Middle frontal gyrus (tissue), 1 donor: ENCODE measurements around the gene DEXI.
"Not testable (repeated sequence)": the region's sequence is repeated elsewhere in the genome, so short reads cannot be mapped to it uniquely, and the experiment has no call there.

ENCODE experiments used
- DNase-seq: peaks from one replicate; pipeline ENCODE4 v3.0.0-alpha.2; 2015; ENCODE audit warnings: low spot score; ENCODE audit errors: extremely low spot score

DEXI gene

DNA sequence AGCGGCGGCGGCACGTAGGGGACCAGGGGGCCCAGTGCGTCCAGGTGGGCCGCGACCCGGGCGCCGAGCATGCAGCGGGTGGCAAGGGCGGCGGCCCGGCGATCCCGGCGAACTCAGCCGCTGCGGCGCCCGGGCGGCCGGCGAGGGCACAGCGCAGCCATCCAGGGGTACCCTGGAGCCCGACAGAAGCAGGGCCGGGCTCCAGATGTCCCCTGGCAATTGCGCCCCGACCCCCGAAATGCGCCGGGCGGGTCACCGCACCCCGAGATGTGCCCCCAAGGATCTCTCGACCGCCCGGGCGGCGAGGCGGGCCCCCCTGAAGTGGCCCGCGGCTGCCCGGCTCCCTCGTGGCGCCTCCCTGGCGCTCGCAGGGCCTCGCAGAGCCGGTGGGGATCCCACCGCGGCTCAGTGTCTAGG lies 325 bp downstream of the DEXI start:
- DNase-seq: not testable (repeated sequence)

DNA sequence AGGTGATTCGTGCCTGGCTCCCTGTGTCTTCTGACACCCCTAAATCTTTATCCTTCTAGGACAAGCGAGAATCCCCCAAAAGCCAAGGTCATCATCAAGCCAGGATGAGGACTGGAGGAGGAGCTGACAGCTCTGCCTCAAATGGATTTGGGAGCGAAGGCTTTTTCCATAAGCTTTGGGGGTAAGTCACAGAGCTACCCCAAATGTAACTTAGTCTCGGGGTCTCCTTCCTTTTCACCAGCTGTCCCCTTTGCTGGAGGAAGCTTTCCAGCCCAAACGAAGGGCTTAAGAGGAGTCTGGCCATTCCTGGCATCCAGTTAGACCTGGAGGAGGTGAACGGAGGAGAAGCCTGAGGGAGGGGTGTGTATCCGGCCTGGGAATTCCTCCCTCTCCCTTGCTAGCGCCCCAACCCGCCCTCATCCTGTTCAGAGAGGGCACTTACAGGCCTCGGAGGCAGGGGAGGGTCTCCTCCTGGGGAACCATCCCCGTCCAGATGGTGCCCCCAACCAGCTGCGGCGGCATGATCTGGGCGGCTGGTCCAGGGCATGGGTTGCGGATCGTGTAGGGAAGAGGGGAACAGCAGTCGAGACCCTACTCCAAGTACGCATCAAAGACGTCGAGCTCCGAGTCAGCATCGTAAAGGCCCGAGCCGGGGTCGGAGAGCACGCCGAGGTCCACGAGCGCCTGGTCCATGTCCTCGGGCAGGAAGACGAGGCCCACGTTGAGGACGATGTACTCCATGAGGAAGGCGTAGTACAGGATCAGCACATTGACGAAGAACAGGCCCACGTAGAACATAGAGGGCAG lies 938 bp downstream of the DEXI start:
- DNase-seq: no peak

DNA sequence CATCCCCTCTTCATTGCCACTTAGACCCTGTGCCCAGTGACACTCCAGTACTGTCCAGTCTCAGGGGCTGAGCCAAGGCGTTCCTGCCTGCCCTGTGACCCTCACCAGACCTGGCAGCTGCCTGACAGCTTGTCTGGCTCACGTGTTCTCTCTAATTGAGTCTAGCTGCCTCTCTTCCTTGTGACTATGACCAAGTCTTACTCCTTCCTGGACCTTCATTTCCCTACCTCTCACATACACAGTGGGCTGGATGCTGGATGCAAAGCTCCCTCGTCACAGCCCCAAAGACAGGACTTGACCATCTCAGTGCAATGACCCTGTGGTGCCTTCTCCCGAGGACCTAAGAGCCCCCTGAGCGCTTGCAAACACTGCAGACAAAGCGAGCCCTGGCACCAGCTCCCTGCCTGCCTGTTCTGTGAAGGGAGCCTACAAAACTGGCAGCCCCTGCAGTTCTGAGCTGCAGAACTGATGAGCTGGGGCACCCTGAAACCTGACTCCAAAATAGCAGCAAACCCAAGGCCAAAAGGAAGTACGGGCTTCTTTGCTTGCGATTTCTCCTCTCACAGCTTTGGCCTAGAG lies 1.7 kb downstream of the DEXI start:
- no peak for DNase-seq

DNA sequence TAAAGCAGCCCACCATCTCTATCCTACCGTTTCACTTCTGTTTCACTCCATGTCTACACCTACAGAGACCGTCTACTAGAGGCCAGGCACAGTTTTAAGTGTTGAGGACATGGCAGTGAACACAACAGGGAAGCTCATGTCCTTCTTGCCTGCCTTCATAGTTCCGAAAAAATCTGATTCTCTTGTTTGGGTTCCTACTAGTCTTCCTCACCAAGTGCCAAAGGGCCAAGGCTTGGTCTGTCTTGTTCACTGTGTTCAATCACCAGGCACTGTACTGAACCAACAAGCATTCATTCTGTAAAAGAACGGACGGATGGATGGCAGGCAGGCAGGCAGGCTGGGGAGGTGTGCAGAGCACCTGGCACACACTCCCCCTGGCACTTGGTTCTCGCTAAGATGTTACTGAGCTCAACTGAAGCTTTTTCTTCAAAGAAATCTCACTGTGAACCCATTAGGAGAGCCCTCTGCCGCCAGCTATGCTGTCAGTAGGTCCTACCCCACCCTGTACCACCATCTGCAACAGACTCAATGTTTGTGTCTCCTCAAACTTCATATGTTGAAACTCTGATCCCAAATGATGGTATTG lies 2.5 kb downstream of the DEXI start:
- no peak for DNase-seq

DNA sequence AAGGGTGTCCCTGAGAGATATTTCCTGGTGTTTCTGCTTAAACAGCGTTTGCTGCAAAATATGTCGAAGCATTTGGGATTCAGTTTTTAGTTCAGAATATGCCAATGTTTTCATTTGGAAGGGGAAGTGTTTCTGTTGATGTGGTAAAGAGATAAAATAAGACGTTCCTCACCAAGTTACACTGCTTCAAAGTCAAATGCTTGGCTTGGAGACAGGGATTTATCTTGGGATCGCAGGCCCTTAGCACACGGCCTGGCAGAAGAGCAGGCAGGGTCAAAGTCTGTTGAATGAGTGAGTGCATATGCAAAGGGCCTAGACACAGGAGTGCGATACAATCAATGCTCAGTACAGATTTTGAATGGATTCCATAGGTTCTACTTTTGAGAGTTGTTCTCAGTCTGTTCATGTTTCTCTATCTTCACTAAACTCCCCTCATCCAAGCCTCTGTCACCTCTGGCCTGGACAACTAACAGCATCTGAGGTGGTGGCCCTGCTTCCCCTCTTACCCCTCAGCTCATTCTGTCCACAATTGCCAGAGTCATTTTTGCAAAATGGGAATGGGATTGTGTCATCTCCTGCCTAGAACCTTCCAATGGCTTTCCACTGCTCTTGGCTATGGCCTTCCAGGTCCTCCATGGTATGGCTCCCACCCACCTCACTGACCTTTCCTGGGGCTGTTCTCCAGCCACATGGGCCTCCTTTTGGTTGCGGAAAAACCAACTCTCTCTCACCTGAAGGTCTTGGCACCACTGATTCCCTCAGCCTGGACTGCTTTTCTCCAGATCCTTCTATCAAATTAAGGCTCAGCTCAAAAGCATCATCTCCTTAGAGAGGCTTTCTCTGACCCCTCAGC lies 3.2 kb downstream of the DEXI start:
- DNase-seq: no peak

DNA sequence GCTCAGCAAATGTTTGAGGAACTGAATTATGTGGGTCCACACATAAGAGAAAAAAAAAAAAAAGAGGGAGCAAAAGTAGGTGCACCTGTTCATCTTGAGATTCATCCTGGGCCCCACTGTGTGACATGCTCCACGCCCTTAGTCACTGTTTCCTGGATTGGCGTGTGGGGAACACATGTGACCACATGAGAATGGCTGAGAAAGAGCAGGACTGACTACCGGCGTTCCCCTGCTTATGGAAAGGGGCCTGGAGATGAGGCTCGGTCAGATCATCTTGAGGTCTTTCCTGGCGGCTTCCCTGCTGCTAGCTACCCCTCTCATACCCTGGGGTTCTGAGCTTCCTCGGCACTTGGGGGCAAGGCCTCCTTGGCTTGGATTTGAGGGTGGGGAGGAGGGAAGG lies 3.9 kb downstream of the DEXI start:
- no peak for DNase-seq

DNA sequence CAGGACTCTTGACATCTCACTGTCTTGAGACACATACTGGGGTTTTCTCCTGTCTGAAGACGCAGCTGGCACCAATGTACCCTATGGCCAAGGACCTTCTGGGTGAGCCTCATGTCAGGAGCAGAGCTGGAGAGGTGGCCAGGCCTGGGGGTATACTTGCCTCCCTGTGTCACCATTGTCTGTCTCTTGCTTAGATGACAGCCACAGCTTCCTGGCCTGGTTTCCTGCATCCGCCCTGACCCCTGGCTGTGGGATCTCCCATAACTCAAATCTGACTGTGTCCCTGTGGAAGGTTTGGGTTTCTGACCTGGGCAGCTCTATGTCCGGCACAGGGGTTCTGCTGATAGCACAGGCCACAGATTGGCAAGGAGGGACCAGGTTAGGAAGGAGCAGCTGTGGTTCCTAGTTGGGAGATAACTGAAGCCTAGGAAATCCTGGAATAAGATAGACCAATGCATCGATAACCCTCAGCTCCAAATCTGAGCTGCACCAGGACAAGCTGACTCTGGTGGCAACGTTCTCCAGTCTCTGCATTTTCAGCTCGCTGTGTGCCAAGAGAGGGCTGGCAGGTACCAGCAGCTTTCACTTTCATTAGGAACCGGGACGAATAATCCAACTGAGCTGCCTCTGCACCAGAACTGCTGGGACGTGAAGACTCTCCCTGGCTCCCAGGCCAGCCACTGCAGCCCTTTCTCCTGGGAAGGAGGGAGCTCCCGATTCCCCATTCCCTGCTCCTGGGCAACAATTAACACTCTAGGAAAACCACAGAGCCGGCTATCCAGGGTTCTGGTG lies 5.0 kb downstream of the DEXI start:
- DNase-seq: no peak

DNA sequence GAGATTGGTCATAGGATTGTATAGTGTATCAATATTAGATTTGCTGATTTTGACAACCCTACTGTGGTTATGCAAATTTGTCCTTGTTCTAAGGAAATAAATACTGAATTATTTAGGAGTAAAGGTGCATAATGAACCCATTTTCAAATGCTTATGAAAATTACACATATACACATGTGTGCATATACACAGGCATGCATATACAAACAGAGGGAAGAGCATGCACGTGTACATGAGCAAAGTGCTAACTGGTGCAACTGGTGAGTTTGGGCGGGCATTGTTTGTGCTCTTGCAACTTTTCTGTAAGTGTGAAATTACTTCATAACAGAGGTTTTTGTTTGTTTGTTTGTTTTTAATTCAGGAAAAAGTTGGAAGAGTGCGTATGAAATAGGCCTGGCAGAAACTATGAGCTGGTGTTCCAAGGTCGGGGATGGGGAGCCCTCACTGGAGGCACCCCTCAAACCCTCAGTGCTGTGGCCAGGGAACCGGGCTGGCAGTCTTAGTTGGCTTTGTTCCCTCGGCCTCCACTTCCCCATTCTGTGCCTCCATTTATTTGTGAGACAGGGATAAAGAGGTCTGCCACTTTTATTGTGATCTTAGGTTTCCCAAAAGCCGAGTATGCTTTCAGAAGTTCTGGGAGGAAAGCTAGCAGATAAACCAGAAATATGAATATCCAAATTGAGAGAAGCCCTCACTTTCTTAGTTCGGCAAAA lies 5.8 kb downstream of the DEXI start:
- no peak for DNase-seq

DNA sequence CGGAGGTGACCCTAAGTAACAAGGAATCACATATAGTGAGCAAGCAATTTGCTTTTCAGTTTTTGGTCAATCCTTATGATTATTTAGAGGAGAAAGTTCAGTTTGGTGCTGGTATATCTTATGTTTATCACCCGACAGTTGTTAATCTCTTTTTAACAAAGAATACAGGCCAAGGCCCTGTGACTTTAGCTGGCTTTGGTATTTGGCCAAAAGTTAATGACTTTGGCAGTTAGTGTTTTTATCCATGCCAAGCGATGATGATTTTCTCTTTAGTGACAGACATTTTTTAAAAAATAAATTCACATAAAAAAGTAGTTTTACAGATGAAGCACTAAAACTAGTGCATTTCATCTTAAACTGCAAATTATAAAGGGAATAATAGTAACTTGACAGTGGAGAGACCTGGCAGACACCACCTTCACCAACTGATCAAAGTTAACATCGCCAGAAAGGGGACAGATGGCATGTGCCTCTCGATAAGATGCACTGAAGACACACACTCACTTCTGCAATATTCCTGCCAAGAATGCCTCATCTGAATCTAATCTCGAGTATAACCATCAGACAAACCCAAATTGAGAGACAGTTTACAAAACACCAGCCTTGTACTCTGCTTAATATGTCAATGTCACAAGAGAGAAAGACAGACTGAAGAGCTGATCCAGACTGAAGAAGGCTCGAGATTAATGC lies 6.9 kb downstream of the DEXI start:
- no peak for DNase-seq

DNA sequence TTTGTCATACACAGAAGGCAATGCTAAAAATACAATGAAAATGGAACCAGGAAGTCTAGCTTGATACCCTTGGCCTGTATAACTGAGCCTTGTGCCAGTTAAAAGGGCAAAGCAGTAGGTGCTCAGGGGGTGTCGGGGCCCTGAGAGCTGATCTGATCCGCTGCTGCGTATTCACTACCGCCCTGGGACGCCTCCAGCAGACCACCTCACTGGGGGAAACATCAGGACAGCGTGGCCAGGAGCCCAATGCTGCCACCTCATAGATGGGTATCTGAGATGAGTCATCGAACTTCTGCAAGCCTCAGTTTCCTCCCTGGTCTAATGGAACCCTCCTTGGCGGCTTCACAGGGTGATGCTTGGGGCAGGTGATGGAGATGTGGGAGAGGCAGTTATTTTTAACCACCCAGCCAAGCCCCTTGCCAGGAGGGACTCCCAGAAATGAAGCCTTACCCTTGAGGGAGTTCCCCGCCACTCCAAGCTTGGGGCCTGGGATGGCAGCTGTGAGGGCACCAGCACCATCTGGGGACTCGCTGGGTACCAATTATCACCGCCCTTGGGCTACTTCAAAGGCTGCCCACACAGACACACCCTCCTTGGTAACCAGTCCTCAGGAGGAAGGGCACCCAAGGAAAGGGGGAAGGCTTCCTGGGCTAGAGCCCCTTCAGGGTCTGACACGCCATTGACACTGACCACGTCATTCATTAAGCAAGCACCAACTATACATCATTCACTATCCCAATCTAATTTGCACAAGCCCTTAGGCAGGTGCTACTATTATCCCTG lies 7.8 kb downstream of the DEXI start:
- no peak for DNase-seq

DNA sequence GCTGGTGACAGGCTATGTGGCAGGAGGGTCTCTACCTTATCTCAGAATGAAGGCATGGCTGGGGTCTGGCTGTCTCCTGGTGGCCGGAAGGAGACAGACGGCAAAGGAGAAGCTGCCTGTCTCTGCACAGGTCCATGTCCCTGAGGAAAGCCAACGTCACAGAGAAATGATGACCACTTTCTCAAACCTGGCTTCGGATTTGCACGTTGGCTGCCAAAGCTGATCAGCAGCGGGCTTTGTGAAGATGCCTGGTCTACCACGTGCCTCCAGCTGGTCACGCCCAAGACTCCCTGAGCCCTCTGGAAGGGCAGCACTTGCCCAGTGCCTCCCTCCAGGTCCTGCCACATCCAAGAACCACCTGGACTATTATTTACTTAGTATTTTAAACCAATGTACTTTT lies 8.4 kb downstream of the DEXI start:
- DNase-seq: no peak

DNA sequence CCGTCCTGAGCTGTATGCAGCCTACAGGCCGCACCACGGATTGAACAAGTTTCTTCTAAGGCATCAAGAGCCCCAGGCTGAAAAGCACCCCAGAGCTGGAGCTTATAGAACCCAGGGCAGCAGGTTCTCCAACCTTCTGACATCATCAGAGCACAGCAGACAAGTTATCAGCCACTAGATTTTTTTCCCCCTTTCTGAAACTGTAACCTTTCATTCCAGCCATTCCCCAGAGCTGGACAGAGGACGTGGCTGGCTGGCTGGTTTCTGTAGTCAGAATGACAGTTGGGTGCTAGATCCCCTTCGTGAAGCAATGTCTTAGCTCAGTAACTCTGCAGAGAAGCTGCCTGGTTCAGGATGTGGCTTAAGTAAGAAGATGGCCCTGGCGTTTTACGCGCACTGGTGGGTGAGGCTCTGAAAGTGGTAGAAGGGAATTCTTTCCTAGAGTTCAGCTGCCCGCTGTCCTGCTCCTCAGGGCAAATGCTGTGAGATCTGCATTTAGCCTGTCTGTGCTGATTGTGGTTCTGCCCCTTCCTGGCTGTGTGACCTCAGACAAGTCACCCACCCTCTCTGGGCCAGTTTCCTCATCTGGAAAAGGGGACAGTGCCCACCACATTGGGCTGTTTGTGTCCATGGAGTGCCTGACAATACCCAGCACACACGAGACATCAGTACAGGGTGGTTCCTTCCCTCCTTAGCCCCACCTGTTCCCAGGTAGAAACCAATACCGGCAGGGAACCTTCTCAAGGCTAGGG lies 9.1 kb downstream of the DEXI start:
- no peak for DNase-seq

DNA sequence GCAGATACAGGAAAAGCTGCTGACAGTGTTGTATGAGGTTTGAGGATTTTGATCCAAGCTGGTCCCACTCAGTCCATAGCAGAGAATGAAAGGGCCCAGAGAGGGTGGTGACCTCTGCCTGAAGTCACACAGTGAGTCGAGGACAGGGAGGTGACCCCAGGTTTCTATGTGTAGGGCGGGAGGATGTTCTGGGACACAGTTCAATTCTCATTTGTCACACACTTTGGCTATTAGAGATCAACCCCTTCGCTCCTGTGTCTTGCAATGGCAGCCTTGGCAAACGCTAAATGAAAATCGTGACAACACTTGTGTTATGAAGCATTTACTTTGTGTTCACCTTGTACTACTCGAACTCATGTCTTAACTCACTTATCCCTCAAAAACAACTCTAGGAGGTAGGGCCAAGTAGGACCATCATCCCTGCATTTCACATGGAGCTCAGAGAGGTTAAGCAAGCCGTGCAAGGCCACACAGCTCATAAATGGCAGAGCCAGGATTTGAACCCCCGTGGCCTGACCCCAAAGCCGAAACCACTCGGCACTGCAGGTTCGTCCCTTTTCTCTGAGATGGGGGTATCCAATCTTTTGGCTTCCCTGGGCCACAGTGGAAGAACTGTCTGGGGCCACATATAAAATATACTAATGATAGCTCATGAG lies 10.2 kb downstream of the DEXI start:
- DNase-seq: no peak

DNA sequence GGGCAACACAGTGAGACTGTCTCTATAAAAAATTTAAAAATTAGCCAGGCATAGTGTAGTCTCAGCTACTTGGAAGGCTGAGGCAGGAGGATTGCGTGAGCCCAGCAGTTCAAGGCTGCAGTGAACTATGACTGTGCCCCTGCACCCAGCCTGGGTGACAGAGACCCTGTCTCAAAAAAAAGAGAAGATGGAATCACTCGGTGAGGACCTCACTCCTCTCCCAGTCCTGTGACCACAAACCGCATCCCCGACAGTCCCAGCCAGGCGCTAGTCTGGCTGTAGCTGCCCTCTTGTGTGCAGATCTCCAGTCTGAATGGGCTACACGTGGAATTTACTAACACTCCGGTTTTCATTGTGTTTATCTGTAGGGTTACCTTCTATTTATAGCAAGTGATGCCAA lies 11.1 kb downstream of the DEXI start:
- no peak for DNase-seq

DNA sequence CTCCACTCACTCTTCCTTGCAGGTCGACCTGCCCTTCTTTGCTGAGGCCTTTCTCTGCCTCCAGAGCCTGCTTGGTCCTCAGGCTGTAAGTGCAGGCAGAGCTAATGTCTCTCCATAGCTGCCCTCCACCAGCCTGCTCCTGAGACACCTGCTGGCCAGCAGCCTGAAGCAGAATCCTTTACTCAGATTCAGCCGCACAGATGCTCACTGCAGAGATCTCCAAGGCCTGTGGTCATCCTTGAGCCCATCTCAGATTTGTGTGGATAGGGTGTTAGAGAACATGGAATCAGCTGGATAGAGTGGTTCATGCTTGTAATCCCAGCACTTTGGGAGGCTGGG lies 11.5 kb downstream of the DEXI start:
- no peak for DNase-seq

DNA sequence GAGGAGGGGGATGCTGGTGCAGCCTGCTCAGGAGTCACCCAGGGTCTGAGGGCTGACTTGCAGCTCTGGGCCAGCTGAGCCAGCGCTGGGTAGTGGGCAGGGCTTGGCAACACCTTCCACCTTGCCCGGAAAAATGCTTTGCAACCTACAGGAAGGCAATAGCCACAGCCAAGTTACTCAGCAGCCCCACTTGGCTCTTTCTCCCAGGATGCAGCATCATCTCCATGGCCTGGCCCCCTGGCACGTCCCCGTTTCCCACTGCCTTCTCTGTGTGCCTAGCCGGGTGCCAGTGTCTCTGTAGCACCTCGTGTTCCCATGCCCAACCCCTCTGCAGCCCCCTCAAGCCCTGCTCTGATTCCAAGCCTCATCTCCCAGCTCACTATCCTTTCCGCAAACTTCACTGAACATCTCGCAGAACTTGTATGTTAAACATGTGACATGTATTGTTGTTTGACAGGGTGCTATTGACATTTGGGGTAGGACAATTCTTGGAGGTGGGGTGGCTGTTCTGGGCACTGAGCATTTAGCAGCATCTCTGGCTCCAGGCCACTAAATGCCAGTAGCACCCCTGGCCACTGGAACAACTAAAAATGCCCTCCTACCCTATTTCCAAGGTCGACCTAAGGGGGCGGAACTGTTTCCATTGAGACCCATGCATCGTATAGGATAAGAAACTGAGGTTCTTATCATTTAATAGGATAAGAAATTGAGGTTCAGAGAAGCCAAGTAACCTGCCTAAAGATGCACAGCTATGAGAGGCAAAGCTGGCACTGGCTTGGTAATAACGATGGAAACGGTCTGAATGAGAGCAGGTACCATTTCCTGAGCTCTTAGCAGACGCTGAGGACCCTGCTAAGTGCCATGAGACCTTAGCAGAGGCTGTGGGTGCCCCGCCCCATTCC lies 12.2 kb downstream of the DEXI start:
- no peak for DNase-seq

DNA sequence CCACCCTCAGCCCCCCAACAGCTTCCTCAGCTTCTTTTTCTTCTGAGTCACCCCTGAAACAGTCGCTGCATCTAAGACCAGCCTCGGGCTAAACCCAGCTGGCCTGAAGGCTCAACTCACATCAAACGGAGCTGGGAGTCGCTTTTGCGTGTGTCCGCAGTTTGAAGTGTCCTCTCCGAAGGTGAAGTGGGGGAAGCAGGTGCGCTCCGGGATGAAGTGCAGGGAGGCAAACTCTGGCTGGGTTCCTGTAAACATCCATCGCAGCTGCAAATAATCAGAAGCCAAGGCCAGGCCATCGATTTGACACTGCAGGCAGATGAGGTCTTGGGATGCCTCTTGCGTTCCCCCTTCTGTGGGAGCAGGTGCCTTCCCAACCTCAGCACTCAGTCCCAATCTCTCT lies 13.2 kb downstream of the DEXI start:
- not testable (repeated sequence) for DNase-seq
